ENCODE data around the gene SPP2.
A peak's percentile ranks its signal among the peaks of the same experiment; 100 is the strongest.

The SPP2 gene

GRCh38 chr2:234033174-234033573 lies 17.3 kb upstream of the SPP2 start:
- CTCF ChIA-PET, result no interaction called here
- TF ChIP-seq, protein P1, sequence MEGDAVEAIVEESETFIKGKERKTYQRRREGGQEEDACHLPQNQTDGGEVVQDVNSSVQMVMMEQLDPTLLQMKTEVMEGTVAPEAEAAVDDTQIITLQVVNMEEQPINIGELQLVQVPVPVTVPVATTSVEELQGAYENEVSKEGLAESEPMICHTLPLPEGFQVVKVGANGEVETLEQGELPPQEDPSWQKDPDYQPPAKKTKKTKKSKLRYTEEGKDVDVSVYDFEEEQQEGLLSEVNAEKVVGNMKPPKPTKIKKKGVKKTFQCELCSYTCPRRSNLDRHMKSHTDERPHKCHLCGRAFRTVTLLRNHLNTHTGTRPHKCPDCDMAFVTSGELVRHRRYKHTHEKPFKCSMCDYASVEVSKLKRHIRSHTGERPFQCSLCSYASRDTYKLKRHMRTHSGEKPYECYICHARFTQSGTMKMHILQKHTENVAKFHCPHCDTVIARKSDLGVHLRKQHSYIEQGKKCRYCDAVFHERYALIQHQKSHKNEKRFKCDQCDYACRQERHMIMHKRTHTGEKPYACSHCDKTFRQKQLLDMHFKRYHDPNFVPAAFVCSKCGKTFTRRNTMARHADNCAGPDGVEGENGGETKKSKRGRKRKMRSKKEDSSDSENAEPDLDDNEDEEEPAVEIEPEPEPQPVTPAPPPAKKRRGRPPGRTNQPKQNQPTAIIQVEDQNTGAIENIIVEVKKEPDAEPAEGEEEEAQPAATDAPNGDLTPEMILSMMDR (conservative IDR thresholded peaks at IDR 0.05; ENCODE audit: low read depth), result no peak
- POLR2A ChIA-PET (ENCODE audit: low non-redundant PET), result no interaction called here
- no peak for DNase-seq (ENCODE audit: low spot score)
- no peak overlapping the region for H3K27ac ChIP-seq

DNA sequence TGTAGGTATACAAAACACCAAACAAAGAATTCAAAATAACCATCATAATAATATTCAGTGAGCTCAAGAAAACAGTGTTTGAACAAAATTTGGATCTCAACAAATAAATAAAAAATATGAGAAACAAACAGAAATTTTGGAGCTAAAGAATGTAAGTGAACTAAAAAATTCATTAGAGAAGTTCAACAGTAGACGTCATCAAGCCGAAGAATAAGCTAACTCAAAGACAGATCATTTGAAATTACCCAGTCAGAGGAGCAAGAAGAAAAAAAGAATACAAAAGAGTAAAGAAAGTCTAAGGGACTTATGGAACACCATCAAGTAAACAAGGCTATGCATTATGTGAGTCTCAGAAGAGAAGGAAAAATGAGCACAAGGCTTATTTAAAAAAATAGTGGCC lies 16.6 kb upstream of the SPP2 start:
- CTCF ChIA-PET, result no interaction called here
- no peak overlapping the region for H3K27ac ChIP-seq
- TF ChIP-seq, protein P1 (conservative IDR thresholded peaks at IDR 0.05; ENCODE audit: low read depth), result no peak
- DNase-seq (ENCODE audit: low spot score), result no peak
- POLR2A ChIA-PET (ENCODE audit: low non-redundant PET), result no interaction called here

- no peak for DNase-seq (ENCODE audit: low spot score)
Measured at GRCh38 chr2:234038076-234038802, 12.3 kb upstream of the SPP2 start.

GRCh38 chr2:234044157-234044556 lies 6.3 kb upstream of the SPP2 start:
- POLR2A ChIA-PET (ENCODE audit: low non-redundant PET), result no interaction called here
- no peak overlapping the region for H3K27ac ChIP-seq
- peak; percentile 10 for DNase-seq (ENCODE audit: low spot score)
- TF ChIP-seq, protein P1 (conservative IDR thresholded peaks at IDR 0.05; ENCODE audit: low read depth), result no peak
- CTCF ChIA-PET, result no interaction called here

More at GRCh38 chr2:234038076-234038802, 12.3 kb upstream of the SPP2 start:
- ChIA-PET POLR2A (ENCODE audit: low non-redundant PET) (no interaction called here), CTCF (no interaction called here)
- TF ChIP-seq, protein P1 (conservative IDR thresholded peaks at IDR 0.05; ENCODE audit: low read depth), result no peak
- H3K27ac ChIP-seq, result no peak overlapping the region

DNA sequence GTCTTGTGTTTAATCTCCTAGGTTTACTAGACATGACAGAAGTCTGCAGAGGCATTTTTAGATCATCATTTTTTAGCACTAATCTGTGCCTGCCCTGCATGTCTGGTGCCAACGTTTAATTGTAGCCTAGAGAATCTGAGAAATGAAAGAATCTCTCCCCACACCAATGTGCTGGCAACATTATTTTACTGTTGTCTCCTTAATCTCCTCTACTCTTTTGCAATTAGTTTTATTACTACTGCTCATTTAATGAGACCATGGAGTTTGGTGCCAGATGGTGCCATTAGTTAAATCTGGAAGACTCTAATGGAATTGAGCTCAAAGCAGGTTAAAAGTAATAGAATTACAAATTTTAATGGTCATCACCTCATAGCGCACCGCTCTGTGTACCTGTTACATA lies 4.0 kb upstream of the SPP2 start:
- CTCF ChIA-PET, result interaction anchor here (0.5 kb wide), 1 partner anchor 89 kb away, joined by 3 read pairs; no protein-coding TSS in a partner anchor
- POLR2A ChIA-PET (ENCODE audit: low non-redundant PET), result no interaction called here
- H3K27ac ChIP-seq, result no peak overlapping the region
- TF ChIP-seq, protein P1 (conservative IDR thresholded peaks at IDR 0.05; ENCODE audit: low read depth), result no peak
- DNase-seq (ENCODE audit: low spot score), result no peak

GRCh38 chr2:234047361-234047760 lies 3.1 kb upstream of the SPP2 start:
- POLR2A ChIA-PET (ENCODE audit: low non-redundant PET), result no interaction called here
- no peak overlapping the region for H3K27ac ChIP-seq
- no peak for DNase-seq (ENCODE audit: low spot score)
- CTCF ChIA-PET, result no interaction called here
- TF ChIP-seq, protein P1 (conservative IDR thresholded peaks at IDR 0.05; ENCODE audit: low read depth), result no peak
